ENCODE measurements around the gene PTGR3. TPM values are rescaled to one million over a fixed set of nuclear protein-coding genes. Genes with fewer than 3 reads are reported as not detected.

Gene PTGR3
- total RNA-seq, 3 donors from 2014 or later, result 47.6 to 61.4 (median 57.1) TPM

GRCh38 chr18:75163736-75164135 lies 45.2 kb downstream of the PTGR3 start:
- no peaks in the 10 kb centered on the region for H3K9me3 ChIP-seq
- no peak for TF ChIP-seq CTCF (IDR thresholded peaks at IDR 0.05)
- ATAC-seq (no peak), DNase-seq (no peak)
- intact Hi-C loops (cut with DNase I, micrococcal nuclease), result no loop called here
- H3K4me3 ChIP-seq, result no peak overlapping the region
- H3K4me1 ChIP-seq (ENCODE audit: low read depth), result no peaks in the 10 kb centered on the region
- no peaks in the 10 kb centered on the region for H3K36me3 ChIP-seq (ENCODE audit: low read depth)

GRCh38 chr18:75162978-75163377 lies 46.0 kb downstream of the PTGR3 start:
- ATAC-seq, result no peak
- Histone ChIP-seq H3K9me3 (no peaks in the 10 kb centered on the region), H3K36me3 (ENCODE audit: low read depth) (no peaks in the 10 kb centered on the region), H3K4me1 (ENCODE audit: low read depth) (no peaks in the 10 kb centered on the region), H3K4me3 (no peak overlapping the region)
- TF ChIP-seq CTCF (IDR thresholded peaks at IDR 0.05), result no peak
- no peak for DNase-seq
- intact Hi-C loops (cut with DNase I, micrococcal nuclease), result no loop called here

DNA sequence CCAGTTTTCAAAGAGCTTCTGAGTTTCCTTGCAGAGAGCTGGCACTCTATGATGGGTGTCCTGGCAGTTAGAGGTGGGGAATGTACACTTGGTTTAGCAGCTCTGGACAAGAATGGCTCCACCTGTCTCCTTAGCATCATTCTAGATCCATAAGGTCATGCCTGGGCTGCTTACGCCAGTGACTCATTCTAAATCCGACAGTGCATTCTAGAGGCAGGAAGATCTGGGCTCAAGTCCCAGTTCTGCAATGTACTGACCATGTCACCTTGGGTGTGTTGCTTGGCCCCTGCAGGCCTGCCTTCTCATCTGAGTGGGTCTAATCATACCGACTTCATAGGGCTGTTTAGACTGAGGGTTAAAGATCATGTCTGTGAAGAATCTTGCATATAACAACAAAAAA lies 46.5 kb downstream of the PTGR3 start:
- ATAC-seq (no peak), DNase-seq (no peak)
- no peaks in the 10 kb centered on the region for H3K9me3 ChIP-seq
- intact Hi-C loops (cut with DNase I, micrococcal nuclease), result no loop called here
- no peaks in the 10 kb centered on the region for H3K4me1 ChIP-seq (ENCODE audit: low read depth)
- H3K4me3 ChIP-seq, result no peak overlapping the region
- TF ChIP-seq CTCF (IDR thresholded peaks at IDR 0.05), result no peak
- no peaks in the 10 kb centered on the region for H3K36me3 ChIP-seq (ENCODE audit: low read depth)

GRCh38 chr18:75161256-75162028 lies 47.5 kb downstream of the PTGR3 start:
- peak in 2 of 3 donors; percentile 65 to 66 for DNase-seq

GRCh38 chr18:75160364-75160763 lies 48.6 kb downstream of the PTGR3 start:
- no peaks in the 10 kb centered on the region for H3K4me1 ChIP-seq (ENCODE audit: low read depth)
- no peaks in the 10 kb centered on the region for H3K9me3 ChIP-seq
- no peaks in the 10 kb centered on the region for H3K36me3 ChIP-seq (ENCODE audit: low read depth)
- ATAC-seq (no peak), DNase-seq (no peak)
- no peak for TF ChIP-seq CTCF (IDR thresholded peaks at IDR 0.05)
- intact Hi-C loops (cut with DNase I, micrococcal nuclease), result no loop called here
- H3K4me3 ChIP-seq, result no peak overlapping the region

More at GRCh38 chr18:75161256-75162028, 47.5 kb downstream of the PTGR3 start:
- ATAC-seq, result peak; percentile 93
- H3K9me3 ChIP-seq, result no peaks in the 10 kb centered on the region
- TF ChIP-seq CTCF (IDR thresholded peaks at IDR 0.05), result no peak
- intact Hi-C loops (cut with DNase I, micrococcal nuclease), result no loop called here
- H3K36me3 ChIP-seq (ENCODE audit: low read depth), result no peaks in the 10 kb centered on the region
- H3K4me1 ChIP-seq (ENCODE audit: low read depth), result no peaks in the 10 kb centered on the region
- no peak overlapping the region for H3K4me3 ChIP-seq
